Heart left ventricle (tissue), 16 donors: ENCODE results near the gene GLYR1. TPM values are rescaled to one million over a fixed set of nuclear protein-coding genes. Genes with fewer than 3 reads are reported as not detected.

Experiments used
- ATAC-seq, 4 donors: fragments of 200-7000 bp; cut with Tn5 transposase; one replicate each; pipeline ENCODE4 v1.9.1; 2020 to 2022; ENCODE audit warnings: moderate library complexity in 4 of 4, mild to moderate bottlenecking in 3 of 4, moderate number of reproducible peaks in 1 of 4
- DNase-seq, 5 donors: peaks; one replicate each; pipeline ENCODE4 v3.0.0-alpha.2; 2020
- H3K27ac ChIP-seq, 12 donors: fragments of 200-600 bp; sonication (generic) in 4 of 12; one replicate each; pipeline versions ENCODE4 v1.5.0 to v1.8.0; 2016 to 2022; ENCODE audit warnings: mild to moderate bottlenecking in 2 of 12
- H3K27me3 ChIP-seq, 9 donors: fragments of 200-600 bp; sonication (generic) in 2 of 9; one replicate each; pipeline versions ENCODE4 v1.5.1 to v1.8.0; 2016 to 2022; ENCODE audit warnings: mild to moderate bottlenecking in 3 of 9
- H3K36me3 ChIP-seq, 9 donors: fragments of 200-600 bp; sonication (generic) in 2 of 9; one replicate each; pipeline versions ENCODE4 v1.5.0 to v1.8.0; 2018 to 2022; ENCODE audit warnings: mild to moderate bottlenecking in 2 of 9
- H3K4me1 ChIP-seq, 12 donors: fragments of 200-600 bp; sonication (generic) in 4 of 12; one replicate each; pipeline versions ENCODE4 v1.5.0 to v1.8.0; 2016 to 2022; ENCODE audit warnings: mild to moderate bottlenecking in 3 of 12
- H3K4me3 ChIP-seq, 12 donors: fragments of 200-600 bp; sonication (generic) in 4 of 12; one replicate each; pipeline versions ENCODE4 v1.5.0 to v1.8.0; 2017 to 2022; ENCODE audit warnings: mild to moderate bottlenecking in 9 of 12, moderate library complexity in 4 of 12
- H3K9me3 ChIP-seq, 12 donors: fragments of 200-600 bp; sonication (generic) in 4 of 12; one replicate each; pipeline versions ENCODE4 v1.5.0 to v1.8.0; 2016 to 2022; ENCODE audit warnings: mild to moderate bottlenecking in 1 of 12
- CTCF ChIP-seq, 12 donors: fragments of 200-600 bp; sonication (generic) in 4 of 12; IDR thresholded peaks; one replicate each; pipeline versions ENCODE4 v1.5.0 to v1.8.0; 2018 to 2022; ENCODE audit warnings: antibody characterized with exemption in 12 of 12, mild to moderate bottlenecking in 5 of 12
- POLR2A ChIP-seq, 2 donors: fragments of 450-650 bp; IDR thresholded peaks; one replicate each; pipeline ENCODE4 v1.6.1; 2017; ENCODE audit warnings: antibody characterized with exemption in 2 of 2, mild to moderate bottlenecking in 2 of 2, moderate library complexity in 2 of 2
- WGBS, 4 donors: extraction: QIAGEN DNeasy Blood & Tissue Kit in 2 of 4; methylation state at CpG; one replicate each; pipeline versions ENCODE4 v1.1.5 to v1.1.7; 2013 to 2018; 5-methylcytosine and 5-hydroxymethylcytosine counted together
- intact Hi-C, 10 donors: fragments of 100-400 bp; cut with DNase I; formaldehyde crosslinking; loops; one replicate each; pipeline versions ENCODE4 v1.11.1 to v1.14.2; 2022
- polyA plus RNA-seq, 2 donors: library from polyadenylated mRNA; stranded (reverse); fragments of 200-250 nt; gene quantifications; one replicate each; pipeline ENCODE4 v1.2.3, GENCODE V29; 2013
- total RNA-seq, 9 donors: library from RNA; depleted of rRNA in 2 of 9; stranded (reverse); fragments of >200 nt in 2 of 9; fragmentation: NEBNext Ultra II Directional in 3 of 9; extraction: Animal tissue kit (Norgen Biotek cat#: 25700) in 3 of 9; gene quantifications; one replicate each; pipeline versions ENCODE4 v1.1.0 to v1.2.4, GENCODE V29; 2016 to 2023
- donor health status: ischemic (EF 13 %, LVEDD 7.1; RV severe dilation, severe dysfunction).
- donor health status: healthy with polysubstance abuse.
- donor health status: DM: no; HTN: yes; CAD: no.
- donor health status: DM: no; HTN: no; CAD: no.
- donor health status: ischemic (EF 25% LVEDD 6.9; RV normal size, moderate dysfunction).
- donor health status: ischemic (EF 25% LVEDD 5.7; RV mildly dilated, moderate dysfunction).
- donor health status: healthy.
- donor health status: DM: yes; HTN: yes; CAD: no.
- donor health status: ischemic (EF 35%, LVEDD 5.7; RV mildly dilated, moderate dysfunction).
- donor health status: nonischemic (EF 11% LVEDD 7.7; RV severe dilation, severe dysfunction).
- donor health status: DM: yes; HTN: yes; CAD: no.
- donor health status: PGD.
- donor health status: ischemic (EF 29% LVEDD 5.4; RV normal size, mild dysfunction).
- donor health status: nonischemic (EF 23%, LVEDD 6.1; RV moderate dilation, normal function).

Gene GLYR1
- total and polyA plus RNA-seq, 11 donors = 51.3 to 96.6 (median 74.9) TPM

GRCh38 chr16:4768549-4769305, 78.4 kb downstream of the GLYR1 start:
- DNase-seq (peak; percentile 97 to 98 (median 98)), ATAC-seq (peak; percentile 92 to 95 (median 94))
- peaks cover 0 to 17% (median 14%) of the 10 kb centered on the region in 9 donors for H3K36me3 ChIP-seq
- peak in 1 of 2 donors; percentile 83 for TF ChIP-seq POLR2A (IDR thresholded peaks at IDR 0.05)
- TF ChIP-seq CTCF (IDR thresholded peaks at IDR 0.05) = no peak
- H3K9me3 ChIP-seq = no peaks in the 10 kb centered on the region
- peak overlapping the region; percentile 36 to 94 (median 79) for H3K4me3 ChIP-seq
- intact Hi-C loops = loop anchor here in 6 of 10 donors (1.0 to 10.0 kb wide), 8 partner anchors 33 to 186 kb away; partner anchors contain the start of genes ROGDI (in 3 of the 6), ANKS3 (in 1 of the 6), DNAAF8 (in 1 of the 6) and GLYR1 (in 1 of the 6)
- H3K4me1 ChIP-seq = peaks cover 9 to 37% (median 32%) of the 10 kb centered on the region in 12 donors
- H3K27me3 ChIP-seq = no peaks in the 10 kb centered on the region
- peak overlapping the region; percentile 70 to 90 (median 88) for H3K27ac ChIP-seq
- WGBS, 4 donors = 5 to 9% (median 5%) methylated on average over 27 to 48 of the region's 48 CpGs

DNA sequence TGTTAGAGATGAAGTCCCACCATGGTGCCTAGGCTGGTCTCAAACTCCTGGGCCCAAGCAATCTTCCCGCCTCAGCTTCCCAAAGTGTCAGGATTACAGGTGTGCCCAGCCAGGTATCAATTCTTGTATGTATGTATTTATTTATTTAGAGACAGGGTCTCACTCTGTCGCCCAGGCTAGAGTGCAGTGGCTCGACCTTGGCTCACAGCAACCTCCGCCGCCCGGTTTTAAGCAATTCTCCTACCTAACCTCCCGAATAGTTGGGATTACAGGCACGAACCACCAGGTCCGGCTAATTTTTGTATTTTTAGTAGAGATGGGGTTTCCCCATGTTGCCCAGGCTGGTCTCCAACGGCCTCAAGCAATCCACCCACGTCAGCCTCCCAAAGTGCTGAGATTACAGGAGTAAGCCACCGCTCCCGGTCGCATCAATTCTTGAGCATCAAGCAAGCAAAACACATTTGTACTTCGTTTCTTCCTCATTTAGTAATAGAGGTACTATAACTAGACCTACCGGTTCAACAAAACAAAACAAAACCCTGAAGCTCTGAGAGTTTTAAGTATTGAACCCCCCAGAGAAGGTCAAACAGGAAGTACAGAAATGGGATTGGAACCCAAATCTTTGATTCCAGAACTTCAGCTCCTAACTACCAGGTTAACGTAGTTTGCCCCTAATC, 79.1 kb downstream of the GLYR1 start:
- TF ChIP-seq POLR2A (IDR thresholded peaks at IDR 0.05) (no peak), CTCF (IDR thresholded peaks at IDR 0.05) (no peak)
- Histone ChIP-seq H3K27me3 (no peaks in the 10 kb centered on the region), H3K4me1 (peaks cover 9 to 37% (median 32%) of the 10 kb centered on the region in 12 donors), H3K4me3 (peak overlapping the region; percentile 36 to 94 (median 84)), H3K9me3 (no peaks in the 10 kb centered on the region), H3K36me3 (peaks cover 0 to 24% (median 21%) of the 10 kb centered on the region in 9 donors), H3K27ac (peak overlapping the region; percentile 70 to 90 (median 88))
- intact Hi-C loops = loop anchor here in 7 of 10 donors (1.0 to 10.0 kb wide), 8 partner anchors 33 to 187 kb away; partner anchors contain the start of genes ANKS3 (in 3 of the 7), DNAAF8 (in 3 of the 7), ROGDI (in 3 of the 7) and GLYR1 (in 1 of the 7)
- WGBS, 4 donors = 50 to 60% (median 58%) methylated on average over 17 of the region's 17 CpGs
- DNase-seq (peak in 1 of 5 donors; percentile 43), ATAC-seq (no peak)

GRCh38 chr16:4766875-4767628, 80.0 kb downstream of the GLYR1 start, which contains the start of gene ZNF500:
ZNF500 (minus strand) TSS chr16:4767162; CDS start chr16:4765978, 1,184 bp downstream.
- DNase-seq = peak; percentile 98 to 99 (median 98)
- peak; percentile 92 to 97 (median 96) for ATAC-seq
- H3K27ac ChIP-seq = peak within 1 kb of the TSS; percentile 45 to 90 (median 88)
- 3 to 9% (median 6%) methylated on average over 34 to 72 of the region's 72 CpGs for WGBS, 4 donors
- no peaks in the 10 kb centered on the region for H3K9me3 ChIP-seq
- peaks cover 9 to 37% (median 32%) of the 10 kb centered on the region in 12 donors for H3K4me1 ChIP-seq
- intact Hi-C loops = loop anchor here in 5 of 10 donors (1.0 to 10.0 kb wide), 6 partner anchors 32 to 188 kb away; partner anchors contain the start of genes ANKS3 (in 2 of the 5), DNAAF8 (in 2 of the 5), ROGDI (in 2 of the 5) and GLYR1 (in 1 of the 5)
- no peaks in the 10 kb centered on the region for H3K27me3 ChIP-seq
- H3K36me3 ChIP-seq = peaks cover 0 to 34% (median 30%) of the 10 kb centered on the region in 9 donors
- TF ChIP-seq POLR2A (IDR thresholded peaks at IDR 0.05) = peak in 1 of 2 donors; percentile 82
- no peak for TF ChIP-seq CTCF (IDR thresholded peaks at IDR 0.05)
- peak within 1 kb of the TSS; percentile 76 to 97 (median 89) for H3K4me3 ChIP-seq
